ENCODE results near the gene CDIPT.
A peak's percentile ranks its signal among the peaks of the same experiment; 100 is the strongest.

Gene CDIPT

GRCh38 chr16:29825145-29826044 lies 37.6 kb downstream of the CDIPT start:
- peak; percentile 84 for DNase-seq

- peak; percentile 81 for DNase-seq
These were observed 38.4 kb downstream of the CDIPT start for GRCh38 chr16:29824589-29825144.

GRCh38 chr16:29821643-29822115 lies 41.3 kb downstream of the CDIPT start:
- DNase-seq = peak; percentile 91

- DNase-seq = no peak
These were observed 42.0 kb downstream of the CDIPT start for GRCh38 chr16:29820730-29821642.

- peak; percentile 72 for DNase-seq
These were observed 42.7 kb downstream of the CDIPT start, which contains the start of gene MVP for GRCh38 chr16:29820271-29820701. Gene MVP, plus strand, starts transcription at chr16:29820462. Its CDS starts 10,088 bp downstream, at chr16:29830550.

- no peak for DNase-seq
These were observed 43.5 kb downstream of the CDIPT start for GRCh38 chr16:29819506-29819905.

GRCh38 chr16:29818082-29818481 lies 44.9 kb downstream of the CDIPT start:
- no peak for DNase-seq

- peak; percentile 55 for DNase-seq
These were observed 46.2 kb downstream of the CDIPT start for GRCh38 chr16:29816694-29817441.

- DNase-seq = peak; percentile 99
These were observed 47.0 kb downstream of the CDIPT start, which contains the start of gene PAGR1 for GRCh38 chr16:29815793-29816693. Gene PAGR1, plus strand, starts transcription at chr16:29816152. Its CDS starts 374 bp downstream, at chr16:29816526.

- no peak for DNase-seq
These were observed 47.8 kb downstream of the CDIPT start for GRCh38 chr16:29815032-29815721.

- no peak for DNase-seq
These were observed 48.4 kb downstream of the CDIPT start for GRCh38 chr16:29814592-29814991.

GRCh38 chr16:29813644-29814562 lies 49.1 kb downstream of the CDIPT start:
- no peak for DNase-seq

- DNase-seq = no peak
These were observed 50.0 kb downstream of the CDIPT start for GRCh38 chr16:29812754-29813643.

- peak; percentile 69 for DNase-seq
These were observed 50.9 kb downstream of the CDIPT start, which contains the start of gene PRRT2 for GRCh38 chr16:29811896-29812665. Gene PRRT2, plus strand, starts transcription at chr16:29812193. Its CDS starts 862 bp downstream, at chr16:29813055.

GRCh38 chr16:29811170-29811895 lies 51.7 kb downstream of the CDIPT start:
- peak; percentile 99 for DNase-seq

GRCh38 chr16:29810699-29811169 lies 52.3 kb downstream of the CDIPT start:
- DNase-seq = no peak

All from fibroblast of skin of scalp (primary cell).